GM18505 (cell line): ENCODE data around the gene BCAM.
"Not testable (repeated sequence)": the region's sequence is repeated elsewhere in the genome, so short reads cannot be mapped to it uniquely, and the experiment has no call there.

Source experiments
- ATAC-seq: cut with Tn5 transposase; IDR thresholded peaks from one replicate; pipeline ENCODE4 v1.9.1; 2021; ENCODE audit not compliant: unreplicated experiment
- POLR2A ChIP-seq: IDR thresholded peaks from 4 replicates; pipeline ENCODE4 v1.6.1; 2011; ENCODE audit warnings: borderline replicate concordance; ENCODE audit not compliant: insufficient read depth, insufficient read length; ENCODE audit errors: extremely low read depth

Gene BCAM

GRCh38 chr19:44846455-44847143 is 37.7 kb downstream of the BCAM start:
- TF ChIP-seq POLR2A = no peak
- no peak for ATAC-seq

- no peak for ATAC-seq
- no peak for TF ChIP-seq POLR2A
These were observed 38.5 kb downstream of the BCAM start for GRCh38 chr19:44847144-44848035.

GRCh38 chr19:44848036-44848811 is 39.3 kb downstream of the BCAM start:
- no peak for ATAC-seq
- TF ChIP-seq POLR2A = no peak

GRCh38 chr19:44848812-44849447 is 40.0 kb downstream of the BCAM start:
- no peak for TF ChIP-seq POLR2A
- ATAC-seq = no peak

GRCh38 chr19:44850641-44851109 is 41.8 kb downstream of the BCAM start:
- ATAC-seq = no peak
- TF ChIP-seq POLR2A = no peak

GRCh38 chr19:44851427-44851826 is 42.5 kb downstream of the BCAM start:
- ATAC-seq = no peak

GRCh38 chr19:44855606-44856005 is 46.7 kb downstream of the BCAM start:
- TF ChIP-seq POLR2A = no peak
- ATAC-seq = no peak

More at GRCh38 chr19:44851427-44851826, 42.5 kb downstream of the BCAM start:
- TF ChIP-seq POLR2A = no peak

- ATAC-seq = no peak
- no peak for TF ChIP-seq POLR2A
These were observed 47.6 kb downstream of the BCAM start for GRCh38 chr19:44856421-44857083.

- TF ChIP-seq POLR2A = no peak
- no peak for ATAC-seq
These were observed 48.9 kb downstream of the BCAM start for GRCh38 chr19:44857837-44858236.

- ATAC-seq = not testable (repeated sequence)
These were observed 52.7 kb downstream of the BCAM start for GRCh38 chr19:44861576-44861975.

GRCh38 chr19:44863990-44864389 is 55.1 kb downstream of the BCAM start:
- no peak for TF ChIP-seq POLR2A
- ATAC-seq = no peak

- ATAC-seq = no peak
These were observed 56.4 kb downstream of the BCAM start for GRCh38 chr19:44865196-44865767.

GRCh38 chr19:44866664-44867063 is 57.8 kb downstream of the BCAM start:
- TF ChIP-seq POLR2A = no peak
- ATAC-seq = no peak

More at GRCh38 chr19:44865196-44865767, 56.4 kb downstream of the BCAM start:
- no peak for TF ChIP-seq POLR2A

GRCh38 chr19:44867578-44867977 is 58.7 kb downstream of the BCAM start:
- TF ChIP-seq POLR2A = no peak
- ATAC-seq = no peak
